ENCODE measurements around the gene INTS1. TPM values are rescaled to one million over a fixed set of nuclear protein-coding genes. Genes with fewer than 3 reads are reported as not detected.
A peak's percentile ranks its signal among the peaks of the same experiment; 100 is the strongest.

The INTS1 gene
- 10 to 100 TPM; 55.4 to 96.1 (median 57.7) TPM for polyA plus RNA-seq (ENCODE audit: insufficient read length in 4 of 4)

- peak; percentile 71 to 85 (median 81) for DNase-seq (ENCODE audit: low read depth in 4 of 4, low spot score in 3 of 4)
These were observed at the start of gene INTS1 for GRCh38 chr7:1503816-1504775. INTS1 (minus strand) TSS chr7:1504389; CDS start chr7:1503960, 429 bp downstream.

GRCh38 chr7:1553512-1554210 lies 49.5 kb upstream of the INTS1 start:
- no peak for DNase-seq (ENCODE audit: low read depth in 4 of 4, low spot score in 3 of 4)

- no peak for DNase-seq (ENCODE audit: low read depth in 4 of 4, low spot score in 3 of 4)
These were observed 48.0 kb upstream of the INTS1 start for GRCh38 chr7:1552200-1552599.

GRCh38 chr7:1550846-1551155 lies 46.6 kb upstream of the INTS1 start:
- DNase-seq (ENCODE audit: low read depth in 4 of 4, low spot score in 3 of 4): no peak

- no peak for DNase-seq (ENCODE audit: low read depth in 4 of 4, low spot score in 3 of 4)
These were observed 46.0 kb upstream of the INTS1 start for GRCh38 chr7:1550005-1550845.

GRCh38 chr7:1549357-1550004 lies 45.3 kb upstream of the INTS1 start:
- no peak for DNase-seq (ENCODE audit: low read depth in 4 of 4, low spot score in 3 of 4)

- DNase-seq (ENCODE audit: low read depth in 4 of 4, low spot score in 3 of 4): no peak
These were observed 44.8 kb upstream of the INTS1 start for GRCh38 chr7:1548944-1549343.

- DNase-seq (ENCODE audit: low read depth in 4 of 4, low spot score in 3 of 4): no peak
These were observed 44.2 kb upstream of the INTS1 start for GRCh38 chr7:1548438-1548831.

GRCh38 chr7:1547777-1548437 lies 43.7 kb upstream of the INTS1 start:
- DNase-seq (ENCODE audit: low read depth in 4 of 4, low spot score in 3 of 4): no peak

GRCh38 chr7:1546909-1547776 lies 43.0 kb upstream of the INTS1 start:
- no peak for DNase-seq (ENCODE audit: low read depth in 4 of 4, low spot score in 3 of 4)

GRCh38 chr7:1546274-1546908 lies 42.2 kb upstream of the INTS1 start:
- DNase-seq (ENCODE audit: low read depth in 4 of 4, low spot score in 3 of 4): no peak

GRCh38 chr7:1545417-1546246 lies 41.4 kb upstream of the INTS1 start:
- no peak for DNase-seq (ENCODE audit: low read depth in 4 of 4, low spot score in 3 of 4)

GRCh38 chr7:1544896-1545416 lies 40.8 kb upstream of the INTS1 start:
- DNase-seq (ENCODE audit: low read depth in 4 of 4, low spot score in 3 of 4): no peak

GRCh38 chr7:1544178-1544895 lies 40.1 kb upstream of the INTS1 start:
- no peak for DNase-seq (ENCODE audit: low read depth in 4 of 4, low spot score in 3 of 4)

GRCh38 chr7:1543826-1544177 lies 39.6 kb upstream of the INTS1 start:
- no peak for DNase-seq (ENCODE audit: low read depth in 4 of 4, low spot score in 3 of 4)

- DNase-seq (ENCODE audit: low read depth in 4 of 4, low spot score in 3 of 4): no peak
These were observed 38.9 kb upstream of the INTS1 start for GRCh38 chr7:1542841-1543747.

Data from left renal pelvis (tissue), 4 donors.